ENCODE results near the gene RXFP1. TPM values are rescaled to one million over a fixed set of nuclear protein-coding genes. Genes with fewer than 3 reads are reported as not detected.

RXFP1 gene
- polyA plus RNA-seq, 1 donor (not counting 4 experiments of a cell fraction or from before 2014, with no cell fraction given): not detected

DNA sequence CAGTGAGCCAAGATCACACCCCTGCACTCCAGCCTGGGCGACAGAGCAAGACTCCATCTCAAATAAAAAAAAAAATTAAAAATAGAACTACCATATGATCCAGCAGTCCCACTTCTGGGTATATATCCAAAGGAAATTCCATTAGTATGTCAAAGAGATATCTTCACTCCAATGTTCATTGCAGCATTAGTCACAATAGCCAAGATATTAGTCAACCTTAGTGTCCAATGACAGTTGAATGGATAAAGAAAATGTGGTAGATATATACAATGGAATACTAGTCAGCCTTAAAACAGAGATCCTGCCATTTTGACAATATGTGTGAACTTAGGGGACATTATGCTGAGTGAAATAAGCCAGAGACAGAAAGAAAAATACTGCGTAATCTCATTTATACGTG is 100.6 kb downstream of the RXFP1 start:
- H3K27ac ChIP-seq (ENCODE audit: control insufficient read depth, insufficient read depth, low read length): no peak overlapping the region
- no peaks in the 10 kb centered on the region for H3K9me1 ChIP-seq (ENCODE audit: control insufficient read depth, extremely low read depth, insufficient read depth, low read length)
- no peak for TF ChIP-seq EZH2 (IDR thresholded peaks at IDR 0.05; ENCODE audit: low read length)
- TF ChIP-seq, protein P1, sequence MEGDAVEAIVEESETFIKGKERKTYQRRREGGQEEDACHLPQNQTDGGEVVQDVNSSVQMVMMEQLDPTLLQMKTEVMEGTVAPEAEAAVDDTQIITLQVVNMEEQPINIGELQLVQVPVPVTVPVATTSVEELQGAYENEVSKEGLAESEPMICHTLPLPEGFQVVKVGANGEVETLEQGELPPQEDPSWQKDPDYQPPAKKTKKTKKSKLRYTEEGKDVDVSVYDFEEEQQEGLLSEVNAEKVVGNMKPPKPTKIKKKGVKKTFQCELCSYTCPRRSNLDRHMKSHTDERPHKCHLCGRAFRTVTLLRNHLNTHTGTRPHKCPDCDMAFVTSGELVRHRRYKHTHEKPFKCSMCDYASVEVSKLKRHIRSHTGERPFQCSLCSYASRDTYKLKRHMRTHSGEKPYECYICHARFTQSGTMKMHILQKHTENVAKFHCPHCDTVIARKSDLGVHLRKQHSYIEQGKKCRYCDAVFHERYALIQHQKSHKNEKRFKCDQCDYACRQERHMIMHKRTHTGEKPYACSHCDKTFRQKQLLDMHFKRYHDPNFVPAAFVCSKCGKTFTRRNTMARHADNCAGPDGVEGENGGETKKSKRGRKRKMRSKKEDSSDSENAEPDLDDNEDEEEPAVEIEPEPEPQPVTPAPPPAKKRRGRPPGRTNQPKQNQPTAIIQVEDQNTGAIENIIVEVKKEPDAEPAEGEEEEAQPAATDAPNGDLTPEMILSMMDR (optimal IDR thresholded peaks at IDR 0.05 in 1 of 3, IDR thresholded peaks at IDR 0.05 in 1 of 3, conservative IDR thresholded peaks at IDR 0.05 in 1 of 3; ENCODE audit: extremely low read depth in 1 of 3, insufficient read depth in 2 of 3, low read length in 3 of 3): no peak
- H4K20me1 ChIP-seq (ENCODE audit: control insufficient read depth, extremely low read depth, insufficient read depth, low read length): no peaks in the 10 kb centered on the region
- H2AFZ ChIP-seq (ENCODE audit: control insufficient read depth, low read length): no peak overlapping the region
- dilution Hi-C loops (cut with MboI; ENCODE audit: extremely low pct_ligation_motif_present, low sequenced_read_pairs): no loop called here
- H3K9ac ChIP-seq (ENCODE audit: control insufficient read depth, extremely low read depth, insufficient read depth, low read length): no peak overlapping the region
- no peak for FAIRE-seq
- no peak for DNase-seq (ENCODE audit: low read depth, low spot score)
- H3K79me2 ChIP-seq (ENCODE audit: control insufficient read depth, insufficient read depth, low read length): no peaks in the 10 kb centered on the region
- H3K4me2 ChIP-seq (ENCODE audit: control insufficient read depth, extremely low read depth, insufficient read depth, low read depth, low read length): no peak overlapping the region
- no peaks in the 10 kb centered on the region for H3K9me3 ChIP-seq (ENCODE audit: control insufficient read depth, low read depth, low read length)
- no peak overlapping the region for H3K4me3 ChIP-seq (ENCODE audit: control insufficient read depth in 2 of 3, extremely low read depth in 1 of 3, insufficient read depth in 2 of 3, low read depth in 1 of 3, low read length in 3 of 3)
- no peaks in the 10 kb centered on the region for H3K27me3 ChIP-seq (ENCODE audit: control insufficient read depth, extremely low read depth, insufficient read depth, low read length)
- H3K4me1 ChIP-seq (ENCODE audit: control insufficient read depth, extremely low read depth, insufficient read depth, low read length): no peaks in the 10 kb centered on the region
- H3K36me3 ChIP-seq (ENCODE audit: control insufficient read depth in 2 of 2, extremely low read depth in 1 of 2, insufficient read depth in 2 of 2, low read length in 2 of 2): no peaks in the 10 kb centered on the region

DNA sequence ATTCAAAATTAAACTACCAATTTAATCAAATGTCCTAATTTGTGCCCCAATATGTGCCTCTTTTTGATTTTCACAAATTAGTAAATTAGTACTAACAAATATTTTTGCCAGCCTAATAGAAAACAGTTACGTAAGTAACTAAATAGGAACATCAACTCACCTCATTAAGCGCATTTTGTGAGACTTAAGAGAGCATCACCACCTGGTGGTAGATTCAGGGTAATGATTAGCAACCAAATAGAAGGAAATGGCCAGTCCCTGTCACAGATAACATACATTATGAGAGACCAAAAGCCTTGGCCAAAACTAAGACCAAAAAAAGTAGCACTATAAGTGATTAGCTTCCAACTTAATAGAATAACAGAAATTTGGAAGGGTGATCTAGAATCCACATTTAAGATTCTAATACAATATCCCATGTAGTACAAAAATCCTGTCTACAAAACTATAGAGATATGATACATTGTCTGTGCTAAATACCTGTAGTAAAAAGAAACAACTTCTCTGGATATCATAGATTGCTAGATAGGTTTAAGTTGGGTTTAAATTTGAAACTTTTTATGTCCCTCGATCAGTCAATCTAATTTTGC is 103.3 kb downstream of the RXFP1 start:
- Histone ChIP-seq H3K27ac (ENCODE audit: control insufficient read depth, insufficient read depth, low read length) (no peak overlapping the region), H3K9ac (ENCODE audit: control insufficient read depth, extremely low read depth, insufficient read depth, low read length) (no peak overlapping the region), H3K79me2 (ENCODE audit: control insufficient read depth, insufficient read depth, low read length) (no peaks in the 10 kb centered on the region), H3K27me3 (ENCODE audit: control insufficient read depth, extremely low read depth, insufficient read depth, low read length) (no peaks in the 10 kb centered on the region), H4K20me1 (ENCODE audit: control insufficient read depth, extremely low read depth, insufficient read depth, low read length) (no peaks in the 10 kb centered on the region), H2AFZ (ENCODE audit: control insufficient read depth, low read length) (no peak overlapping the region), H3K36me3 (ENCODE audit: control insufficient read depth in 2 of 2, extremely low read depth in 1 of 2, insufficient read depth in 2 of 2, low read length in 2 of 2) (no peaks in the 10 kb centered on the region), H3K4me2 (ENCODE audit: control insufficient read depth, extremely low read depth, insufficient read depth, low read depth, low read length) (no peak overlapping the region), H3K9me3 (ENCODE audit: control insufficient read depth, low read depth, low read length) (no peaks in the 10 kb centered on the region), H3K9me1 (ENCODE audit: control insufficient read depth, extremely low read depth, insufficient read depth, low read length) (no peaks in the 10 kb centered on the region), H3K4me1 (ENCODE audit: control insufficient read depth, extremely low read depth, insufficient read depth, low read length) (no peaks in the 10 kb centered on the region), H3K4me3 (ENCODE audit: control insufficient read depth in 2 of 3, extremely low read depth in 1 of 3, insufficient read depth in 2 of 3, low read depth in 1 of 3, low read length in 3 of 3) (no peak overlapping the region)
- dilution Hi-C loops (cut with MboI; ENCODE audit: extremely low pct_ligation_motif_present, low sequenced_read_pairs): no loop called here
- TF ChIP-seq EZH2 (IDR thresholded peaks at IDR 0.05; ENCODE audit: low read length): no peak
- TF ChIP-seq, protein P1 (optimal IDR thresholded peaks at IDR 0.05 in 1 of 3, IDR thresholded peaks at IDR 0.05 in 1 of 3, conservative IDR thresholded peaks at IDR 0.05 in 1 of 3; ENCODE audit: extremely low read depth in 1 of 3, insufficient read depth in 2 of 3, low read length in 3 of 3): peak; percentile 54 to 74 (median 57)
- peak; percentile 46 for DNase-seq (ENCODE audit: low read depth, low spot score)
- peak; percentile 84 for FAIRE-seq

Data from keratinocyte (primary cell).